Measurements from ENCODE around the gene ZFYVE28.

The ZFYVE28 gene

GRCh38 chr4:2354760-2355159 lies 63.7 kb downstream of the ZFYVE28 start:
- DNase-seq (ENCODE audit: low read depth in 3 of 3, low spot score in 1 of 3) = no peak

GRCh38 chr4:2354118-2354517 lies 64.3 kb downstream of the ZFYVE28 start:
- DNase-seq (ENCODE audit: low read depth in 3 of 3, low spot score in 1 of 3) = no peak

GRCh38 chr4:2353222-2354107 lies 65.0 kb downstream of the ZFYVE28 start:
- no peak for DNase-seq (ENCODE audit: low read depth in 3 of 3, low spot score in 1 of 3)

DNA sequence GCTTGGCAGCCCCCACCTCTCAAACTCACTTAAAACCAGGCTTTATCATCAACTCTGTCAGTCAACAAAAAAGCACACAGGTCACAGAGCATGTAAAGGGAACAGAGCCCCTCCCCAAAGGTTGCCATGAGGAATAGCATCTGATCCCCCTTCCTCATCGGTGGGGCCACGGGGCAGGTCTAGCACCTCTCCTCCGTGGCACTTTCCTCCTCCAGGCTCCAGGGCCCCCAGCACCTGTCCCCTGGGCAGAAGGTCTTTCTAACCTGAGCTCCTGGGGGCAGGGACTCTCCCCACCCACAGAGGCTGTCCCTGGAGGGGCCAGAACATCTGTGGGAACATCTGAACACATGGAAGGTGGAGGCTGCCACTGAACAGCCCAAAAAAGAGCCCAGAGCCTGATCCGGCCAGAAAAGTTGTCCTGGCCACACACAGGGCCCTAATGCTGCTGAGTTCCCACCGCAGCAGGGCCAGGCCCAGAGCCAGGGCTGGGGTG lies 65.7 kb downstream of the ZFYVE28 start:
- DNase-seq (ENCODE audit: low read depth in 3 of 3, low spot score in 1 of 3) = no peak

GRCh38 chr4:2352171-2352570 lies 66.3 kb downstream of the ZFYVE28 start:
- no peak for DNase-seq (ENCODE audit: low read depth in 3 of 3, low spot score in 1 of 3)

GRCh38 chr4:2350982-2351381 lies 67.5 kb downstream of the ZFYVE28 start:
- no peak for DNase-seq (ENCODE audit: low read depth in 3 of 3, low spot score in 1 of 3)

DNA sequence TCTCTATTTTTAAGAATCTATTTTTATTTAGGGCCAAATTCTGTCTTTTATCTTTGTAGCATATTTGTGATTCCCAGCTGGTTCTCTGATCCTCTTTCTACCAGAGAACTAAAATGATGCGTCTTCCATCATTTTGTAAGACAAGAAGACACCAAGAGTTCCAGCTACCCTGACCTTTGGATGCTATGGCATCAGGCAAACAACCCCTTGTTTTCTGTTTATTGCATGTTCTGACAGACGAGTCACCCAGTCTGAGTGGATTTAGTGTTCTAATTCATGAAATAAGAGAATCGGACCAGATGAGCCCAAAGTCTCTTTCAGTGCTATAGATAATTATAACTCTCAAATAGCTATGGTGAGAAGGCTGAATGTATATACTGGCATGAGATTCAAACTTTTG lies 69.7 kb downstream of the ZFYVE28 start:
- DNase-seq (ENCODE audit: low read depth in 3 of 3, low spot score in 1 of 3) = no peak

- DNase-seq (ENCODE audit: low read depth in 3 of 3, low spot score in 1 of 3) = no peak
Measured at GRCh38 chr4:2347190-2347589, 71.3 kb downstream of the ZFYVE28 start.

DNA sequence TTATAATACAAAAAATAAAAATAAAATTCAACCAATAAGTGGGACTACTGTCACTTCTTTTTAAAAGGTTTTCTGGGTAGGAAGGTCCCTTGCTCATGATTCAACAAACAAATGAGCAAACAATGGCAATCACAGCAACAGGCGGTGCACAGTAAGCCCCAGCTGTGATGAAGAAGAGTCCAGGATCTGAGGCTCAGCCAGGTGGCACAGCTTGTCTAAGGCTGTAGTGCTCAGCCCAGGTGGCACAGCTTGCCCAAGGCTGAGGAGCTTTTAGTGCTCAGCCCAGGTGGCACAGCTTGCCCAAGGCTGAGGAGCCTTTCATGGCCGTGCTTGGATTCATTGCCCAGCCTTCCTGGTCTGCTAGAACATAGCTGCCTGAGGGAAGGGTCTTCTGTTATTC lies 75.0 kb downstream of the ZFYVE28 start:
- no peak for DNase-seq (ENCODE audit: low read depth in 3 of 3, low spot score in 1 of 3)

GRCh38 chr4:2341911-2342652 lies 76.4 kb downstream of the ZFYVE28 start:
- no peak for DNase-seq (ENCODE audit: low read depth in 3 of 3, low spot score in 1 of 3)

DNA sequence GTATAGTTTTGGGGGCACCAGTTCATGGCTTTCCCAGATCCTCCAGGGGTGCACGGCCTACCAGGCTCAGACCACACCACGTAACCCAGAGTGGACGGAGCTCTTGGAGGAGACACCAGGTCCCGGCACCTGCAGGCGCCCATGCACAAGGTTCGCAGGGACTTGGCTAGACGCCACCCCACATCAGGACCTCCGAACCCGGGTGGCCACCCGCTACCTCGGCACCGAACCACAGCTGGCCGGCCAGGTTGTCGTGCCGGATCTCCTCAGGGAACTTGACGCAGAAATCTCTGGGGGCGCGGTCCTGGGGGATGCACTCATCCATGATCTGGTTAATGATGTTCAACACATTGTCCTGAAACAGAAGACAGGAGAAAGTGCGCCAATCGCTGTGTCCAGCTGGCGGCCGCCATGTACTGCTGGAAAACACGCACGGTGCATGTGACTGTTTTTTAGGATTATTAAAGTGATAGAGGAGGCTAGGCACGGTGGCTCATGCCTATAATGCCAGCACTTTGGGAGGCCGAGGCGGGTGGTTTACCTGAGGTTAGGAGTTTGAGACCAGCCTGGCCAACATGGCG lies 77.1 kb downstream of the ZFYVE28 start:
- DNase-seq (ENCODE audit: low read depth in 3 of 3, low spot score in 1 of 3) = no peak

DNA sequence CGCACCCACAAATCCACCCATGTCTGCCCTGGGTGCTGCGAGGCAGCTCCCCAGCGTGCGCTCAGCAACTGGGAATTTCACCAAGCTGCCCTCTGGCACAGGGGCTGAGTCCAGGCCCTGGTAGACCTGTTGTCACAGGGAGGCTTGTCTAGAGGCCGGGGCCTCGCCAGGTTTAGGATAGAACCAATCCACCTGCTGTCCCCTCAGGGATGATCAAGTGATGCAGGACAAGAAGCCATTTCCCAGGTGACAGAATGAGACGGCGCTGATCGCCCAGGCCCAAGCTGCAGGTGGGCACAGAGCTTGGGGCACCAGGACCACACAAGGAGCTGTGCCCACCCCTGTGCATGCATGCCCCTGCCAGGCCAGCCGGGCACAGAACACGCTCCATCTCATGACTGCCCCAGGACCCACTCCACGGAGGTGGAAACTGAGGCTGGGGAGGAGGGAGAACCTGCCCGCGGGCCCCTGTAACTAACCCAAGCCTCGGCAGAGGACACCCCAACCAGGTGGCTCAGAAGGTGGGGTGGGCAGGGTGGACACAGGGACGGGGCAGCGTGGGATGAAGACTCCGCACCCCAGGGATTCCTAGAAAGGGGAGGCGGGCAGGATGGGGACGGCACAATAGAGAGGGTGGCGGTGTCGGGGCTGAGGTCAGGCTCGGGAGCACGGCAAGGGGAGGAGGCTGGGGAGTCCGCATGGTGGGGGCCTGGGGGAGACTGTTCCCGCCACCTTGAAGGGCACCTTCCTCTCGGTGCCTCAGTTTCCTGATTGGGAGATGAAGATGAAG lies 78.0 kb downstream of the ZFYVE28 start:
- DNase-seq (ENCODE audit: low read depth in 3 of 3, low spot score in 1 of 3) = no peak

GRCh38 chr4:2339458-2340271 lies 78.8 kb downstream of the ZFYVE28 start:
- DNase-seq (ENCODE audit: low read depth in 3 of 3, low spot score in 1 of 3) = no peak

- DNase-seq (ENCODE audit: low read depth in 3 of 3, low spot score in 1 of 3) = no peak
Measured at GRCh38 chr4:2338754-2339457, 79.5 kb downstream of the ZFYVE28 start.

- no peak for DNase-seq (ENCODE audit: low read depth in 3 of 3, low spot score in 1 of 3)
Measured at GRCh38 chr4:2337896-2338295, 80.5 kb downstream of the ZFYVE28 start.

DNA sequence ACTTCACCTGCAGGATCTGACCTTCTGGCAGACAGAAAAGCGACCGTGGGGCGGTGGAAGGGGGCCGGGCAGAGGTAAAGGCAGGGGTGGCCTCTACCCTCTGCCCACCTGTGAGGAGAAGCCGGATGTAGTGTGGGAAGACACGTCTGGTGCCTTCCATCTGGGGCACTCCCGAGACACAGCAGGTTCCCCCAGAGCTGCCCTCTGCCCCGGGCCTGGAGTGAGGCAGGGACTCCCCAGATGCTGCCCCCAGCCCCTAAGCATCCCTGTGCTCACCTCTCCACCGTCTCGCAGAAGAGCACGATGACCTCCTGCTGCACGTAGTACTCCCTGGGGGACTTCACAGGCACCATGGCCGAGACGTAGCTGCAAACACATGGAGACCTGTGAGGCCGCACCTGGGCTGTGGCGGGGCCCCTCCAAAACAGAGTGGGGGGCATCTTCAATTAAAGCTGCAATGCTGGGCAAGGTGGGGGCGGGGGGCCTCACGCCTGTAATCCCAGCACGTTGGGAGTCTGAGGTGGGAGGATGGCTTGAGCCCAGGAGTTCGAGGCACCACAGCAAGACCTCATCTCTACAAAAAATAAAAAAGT lies 81.2 kb downstream of the ZFYVE28 start:
- DNase-seq (ENCODE audit: low read depth in 3 of 3, low spot score in 1 of 3) = no peak

DNA sequence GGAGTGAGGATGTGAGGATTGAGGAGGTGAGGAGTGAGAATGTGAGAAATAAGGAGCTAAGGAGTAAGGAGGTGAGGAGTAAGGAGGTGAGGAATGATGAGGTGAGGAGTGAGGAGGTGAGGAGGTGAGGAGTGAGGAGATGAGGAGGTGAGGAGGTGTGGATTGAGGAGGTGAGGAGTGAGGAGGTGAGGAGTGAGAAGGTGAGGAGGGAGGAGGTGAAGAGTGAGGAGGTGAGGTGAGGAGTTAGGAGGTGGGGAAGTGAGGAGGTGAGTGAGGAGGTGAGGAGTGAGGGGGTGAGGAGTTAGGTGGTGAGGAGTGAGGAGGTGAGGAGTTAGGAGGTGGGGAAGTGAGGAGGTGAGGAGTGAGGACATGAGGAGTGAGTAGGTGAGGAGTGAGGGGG lies 81.8 kb downstream of the ZFYVE28 start:
- no peak for DNase-seq (ENCODE audit: low read depth in 3 of 3, low spot score in 1 of 3)

- no peak for DNase-seq (ENCODE audit: low read depth in 3 of 3, low spot score in 1 of 3)
Measured at GRCh38 chr4:2335729-2336101, 82.7 kb downstream of the ZFYVE28 start.
